ENCODE data around the gene AGPAT1.

The AGPAT1 gene

GRCh38 chr6:32185681-32186131 is 9.8 kb upstream of the AGPAT1 start:
- DNase-seq, result peak; percentile 88

- no peak for DNase-seq
Measured at GRCh38 chr6:32184084-32184640, 8.3 kb upstream of the AGPAT1 start, which contains the start of gene AGER. TSS of gene AGER (minus strand) at chr6:32184253. CDS start at chr6:32184222, 31 bp downstream.

GRCh38 chr6:32183483-32184083 is 7.7 kb upstream of the AGPAT1 start:
- DNase-seq, result no peak

- no peak for DNase-seq
Measured at GRCh38 chr6:32183030-32183429, 7.1 kb upstream of the AGPAT1 start.

GRCh38 chr6:32182555-32182981 is 6.7 kb upstream of the AGPAT1 start:
- DNase-seq, result no peak

- DNase-seq, result no peak
Measured at GRCh38 chr6:32181915-32182529, 6.1 kb upstream of the AGPAT1 start.

- DNase-seq, result no peak
Measured at GRCh38 chr6:32181148-32181702, 5.3 kb upstream of the AGPAT1 start.

GRCh38 chr6:32179766-32180405 is 4.0 kb upstream of the AGPAT1 start:
- no peak for DNase-seq

- no peak for DNase-seq
Measured at GRCh38 chr6:32178547-32179440, 2.9 kb upstream of the AGPAT1 start.

- peak; percentile 96 for DNase-seq
Measured at GRCh38 chr6:32177788-32178546, 2.1 kb upstream of the AGPAT1 start, which contains the start of gene RNF5. TSS of gene RNF5 (plus strand) at chr6:32178405. CDS start at chr6:32178512, 107 bp downstream.

GRCh38 chr6:32177183-32177787 is 1.4 kb upstream of the AGPAT1 start:
- no peak for DNase-seq

GRCh38 chr6:32176476-32177182 is 745 bp upstream of the AGPAT1 start:
- no peak for DNase-seq

- no peak for DNase-seq
Measured at GRCh38 chr6:32175322-32175710, 568 bp downstream of the AGPAT1 start.

GRCh38 chr6:32174416-32174815 is 1.5 kb downstream of the AGPAT1 start:
- DNase-seq, result no peak

GRCh38 chr6:32173051-32173727 is 2.7 kb downstream of the AGPAT1 start:
- no peak for DNase-seq

GRCh38 chr6:32171234-32171633 is 4.7 kb downstream of the AGPAT1 start:
- DNase-seq, result no peak

- DNase-seq, result no peak
Measured at GRCh38 chr6:32170294-32170693, 5.6 kb downstream of the AGPAT1 start.

GRCh38 chr6:32168807-32169591 is 6.9 kb downstream of the AGPAT1 start:
- no peak for DNase-seq

GRCh38 chr6:32168350-32168749 is 7.5 kb downstream of the AGPAT1 start:
- no peak for DNase-seq
